Measurements from ENCODE around the gene CRY2.
A peak's percentile ranks its signal among the peaks of the same experiment; 100 is the strongest.

Gene CRY2

GRCh38 chr11:45913514-45913913 lies 66.2 kb downstream of the CRY2 start:
- Histone ChIP-seq H3K9me3 (no peaks in the 10 kb centered on the region), H3K36me3 (peaks cover 78% of the 10 kb centered on the region), H3K27me3 (no peaks in the 10 kb centered on the region), H3K4me3 (ENCODE audit: low read depth in 1 of 2, low read length in 1 of 2) (no peak overlapping the region), H3K4me1 (ENCODE audit: control insufficient read depth in 1 of 2, insufficient read depth in 1 of 2, low read depth in 1 of 2, low read length in 1 of 2) (peaks cover 22 to 23% of the 10 kb centered on the region in 2 experiments), H3K27ac (no peak overlapping the region)
- TF ChIP-seq, protein P1, sequence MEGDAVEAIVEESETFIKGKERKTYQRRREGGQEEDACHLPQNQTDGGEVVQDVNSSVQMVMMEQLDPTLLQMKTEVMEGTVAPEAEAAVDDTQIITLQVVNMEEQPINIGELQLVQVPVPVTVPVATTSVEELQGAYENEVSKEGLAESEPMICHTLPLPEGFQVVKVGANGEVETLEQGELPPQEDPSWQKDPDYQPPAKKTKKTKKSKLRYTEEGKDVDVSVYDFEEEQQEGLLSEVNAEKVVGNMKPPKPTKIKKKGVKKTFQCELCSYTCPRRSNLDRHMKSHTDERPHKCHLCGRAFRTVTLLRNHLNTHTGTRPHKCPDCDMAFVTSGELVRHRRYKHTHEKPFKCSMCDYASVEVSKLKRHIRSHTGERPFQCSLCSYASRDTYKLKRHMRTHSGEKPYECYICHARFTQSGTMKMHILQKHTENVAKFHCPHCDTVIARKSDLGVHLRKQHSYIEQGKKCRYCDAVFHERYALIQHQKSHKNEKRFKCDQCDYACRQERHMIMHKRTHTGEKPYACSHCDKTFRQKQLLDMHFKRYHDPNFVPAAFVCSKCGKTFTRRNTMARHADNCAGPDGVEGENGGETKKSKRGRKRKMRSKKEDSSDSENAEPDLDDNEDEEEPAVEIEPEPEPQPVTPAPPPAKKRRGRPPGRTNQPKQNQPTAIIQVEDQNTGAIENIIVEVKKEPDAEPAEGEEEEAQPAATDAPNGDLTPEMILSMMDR (IDR thresholded peaks at IDR 0.05): no peak

DNA sequence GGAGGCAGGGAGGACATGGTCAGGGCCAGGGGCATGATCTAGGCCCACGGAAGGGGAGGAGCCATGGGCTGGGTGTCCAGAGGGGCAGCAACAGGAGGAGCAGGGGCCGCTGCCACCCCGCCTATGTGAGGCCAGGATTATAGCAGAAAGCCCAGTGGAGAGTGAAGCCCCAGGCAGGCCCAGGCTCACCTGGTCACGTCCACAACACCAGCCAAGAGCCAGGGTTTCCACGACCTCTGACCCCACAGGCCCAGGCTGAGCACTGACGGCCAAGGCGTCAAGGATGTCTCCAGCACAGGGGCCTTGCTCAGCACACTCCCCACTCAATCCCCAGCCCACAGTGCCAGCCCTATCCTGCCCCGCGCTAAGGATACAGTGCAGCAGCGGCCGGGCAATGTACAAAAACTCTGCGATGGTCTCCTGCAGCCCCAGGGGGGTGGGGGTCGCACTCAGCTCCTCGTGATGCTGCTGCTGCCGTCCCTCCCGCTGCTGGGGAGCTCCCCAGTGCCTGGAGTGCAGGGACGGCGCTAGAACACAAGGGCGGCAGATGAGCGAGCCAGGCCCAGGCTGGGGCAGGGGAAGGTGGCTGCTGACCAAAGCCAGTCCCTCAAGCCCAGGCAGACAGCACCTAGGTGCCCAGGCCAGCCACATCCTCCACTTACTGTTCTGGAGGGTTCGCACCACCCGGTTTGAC lies 66.8 kb downstream of the CRY2 start:
- H3K36me3 ChIP-seq: peaks cover 73% of the 10 kb centered on the region
- H3K4me1 ChIP-seq (ENCODE audit: control insufficient read depth in 1 of 2, insufficient read depth in 1 of 2, low read depth in 1 of 2, low read length in 1 of 2): peaks cover 25 to 28% of the 10 kb centered on the region in 2 experiments
- no peak overlapping the region for H3K4me3 ChIP-seq (ENCODE audit: low read depth in 1 of 2, low read length in 1 of 2)
- no peak overlapping the region for H3K27ac ChIP-seq
- H3K9me3 ChIP-seq: no peaks in the 10 kb centered on the region
- H3K27me3 ChIP-seq: no peaks in the 10 kb centered on the region
- TF ChIP-seq, protein P1 (IDR thresholded peaks at IDR 0.05): no peak

DNA sequence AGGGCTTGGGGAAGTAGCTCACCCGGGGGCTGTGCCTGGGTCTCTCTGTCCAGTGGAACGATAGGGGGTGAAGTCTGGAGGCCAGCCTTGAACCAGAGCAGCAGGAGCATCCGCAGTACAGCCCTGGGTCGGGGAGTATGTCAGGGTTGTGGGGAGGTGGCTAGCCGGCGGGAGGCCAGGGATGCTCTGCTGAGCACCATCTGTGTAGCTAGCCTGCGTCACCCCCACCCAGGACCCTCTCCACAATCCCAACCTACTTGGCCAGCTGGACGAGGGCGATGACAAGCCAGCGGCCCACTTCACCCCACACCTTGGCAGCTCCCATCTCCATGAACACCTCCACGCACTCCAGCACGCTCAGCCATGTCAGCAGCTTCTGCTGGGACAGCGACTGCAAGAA lies 68.2 kb downstream of the CRY2 start:
- H3K36me3 ChIP-seq: peaks cover 59% of the 10 kb centered on the region
- TF ChIP-seq, protein P1 (IDR thresholded peaks at IDR 0.05): no peak
- no peak overlapping the region for H3K4me3 ChIP-seq (ENCODE audit: low read depth in 1 of 2, low read length in 1 of 2)
- peaks cover 25 to 28% of the 10 kb centered on the region in 2 experiments for H3K4me1 ChIP-seq (ENCODE audit: control insufficient read depth in 1 of 2, insufficient read depth in 1 of 2, low read depth in 1 of 2, low read length in 1 of 2)
- H3K27me3 ChIP-seq: peaks cover 9% of the 10 kb centered on the region
- H3K9me3 ChIP-seq: no peaks in the 10 kb centered on the region
- no peak overlapping the region for H3K27ac ChIP-seq

DNA sequence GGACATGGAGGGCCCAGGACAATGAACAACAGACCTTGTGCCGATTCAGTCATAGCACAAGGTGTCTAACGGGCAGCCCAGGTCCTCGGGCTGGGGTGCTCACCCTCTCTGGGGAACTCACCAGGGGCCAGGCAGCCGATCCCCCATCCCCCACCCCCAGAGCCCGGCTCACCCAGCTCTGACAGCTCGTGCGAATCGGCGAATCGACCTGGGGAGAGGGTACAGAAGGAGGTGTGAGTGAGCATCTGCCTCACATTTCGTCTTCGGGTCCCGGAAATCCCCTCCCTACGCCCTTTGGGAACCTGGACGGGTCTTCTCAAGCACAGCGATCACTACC lies 70.0 kb downstream of the CRY2 start:
- Histone ChIP-seq H3K4me1 (ENCODE audit: control insufficient read depth in 1 of 2, insufficient read depth in 1 of 2, low read depth in 1 of 2, low read length in 1 of 2) (peaks cover 29 to 32% of the 10 kb centered on the region in 2 experiments), H3K4me3 (ENCODE audit: low read depth in 1 of 2, low read length in 1 of 2) (peak overlapping the region; percentile 93 to 98), H3K36me3 (peaks cover 41% of the 10 kb centered on the region), H3K27ac (peak overlapping the region; percentile 97), H3K9me3 (no peaks in the 10 kb centered on the region), H3K27me3 (peaks cover 27% of the 10 kb centered on the region)
- TF ChIP-seq, protein P1 (IDR thresholded peaks at IDR 0.05): no peak

DNA sequence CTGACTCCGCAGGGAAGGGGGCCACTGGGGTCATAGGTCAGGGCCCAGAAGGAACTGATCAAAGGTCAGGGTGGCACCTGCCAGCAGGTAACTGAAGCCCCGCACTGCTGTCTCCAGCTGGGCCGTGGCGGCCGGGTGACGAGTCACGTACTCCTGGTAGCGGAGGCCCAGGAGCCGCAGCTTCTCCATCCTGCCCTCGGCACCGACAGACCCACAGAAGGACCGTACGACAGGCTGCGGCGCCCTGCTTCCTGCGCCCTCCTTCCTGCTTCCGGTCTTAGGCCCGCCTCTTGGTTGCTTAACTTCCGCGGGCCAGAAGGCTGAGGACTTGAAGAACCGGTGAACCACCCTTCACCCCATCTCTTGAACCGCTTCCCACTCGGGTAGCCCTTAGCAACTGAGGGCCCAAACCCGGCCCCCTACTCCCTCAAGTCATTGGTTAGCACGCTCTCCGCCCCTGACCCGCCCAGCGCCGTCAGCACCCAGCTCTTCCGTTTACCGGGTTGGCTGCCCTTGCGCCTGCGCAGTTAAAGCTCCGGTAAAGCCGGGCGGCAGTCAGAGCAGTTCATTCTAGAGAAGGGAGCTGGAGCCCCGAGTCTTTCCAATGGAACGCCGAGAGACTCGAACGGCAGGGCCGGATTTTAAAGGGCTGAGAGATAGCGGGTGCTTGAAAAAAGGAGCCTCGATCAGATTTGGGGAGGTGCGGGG lies 70.5 kb downstream of the CRY2 start, which contains the start of gene PEX16:
TSS of gene PEX16 (minus strand) at position 255 of the 708 bp plus-strand sequence. CDS start at position 189, 66 bp downstream.
- Histone ChIP-seq H3K27me3 (peaks cover 32% of the 10 kb centered on the region), H3K27ac (peak within 1 kb of the TSS; percentile 97), H3K4me1 (ENCODE audit: control insufficient read depth in 1 of 2, insufficient read depth in 1 of 2, low read depth in 1 of 2, low read length in 1 of 2) (peaks cover 34 to 37% of the 10 kb centered on the region in 2 experiments), H3K4me3 (ENCODE audit: low read depth in 1 of 2, low read length in 1 of 2) (peak within 1 kb of the TSS; percentile 93 to 98), H3K36me3 (peaks cover 36% of the 10 kb centered on the region), H3K9me3 (no peaks in the 10 kb centered on the region)
- TF ChIP-seq, protein P1 (IDR thresholded peaks at IDR 0.05): peak; percentile 32

All from neutrophil (primary cell).